Natural killer cell (primary cell): ENCODE measurements around the gene ABCB8. TPM values are rescaled to one million over a fixed set of nuclear protein-coding genes. Genes with fewer than 3 reads are reported as not detected.

Experiments
- ATAC-seq, 3 donors: fragments of 150-1000 bp in 2 of 3; fragments of 200-7000 bp in 1 of 3; cut with Tn5 transposase; 1 replicate in 1 of 3; 2 replicates in 2 of 3; pipeline ENCODE4 v1.10.0; 2021; ENCODE audit warnings: mild to moderate bottlenecking in 2 of 3, moderate library complexity in 2 of 3
- DNase-seq, 2 donors: peaks; one replicate each; pipeline versions ENCODE4 v3.0.0 to v3.0.0-alpha.2; 2013 to 2021; ENCODE audit warnings: mixed read lengths in 1 of 2
- H3K27ac ChIP-seq: one replicate; pipeline ENCODE4 v1.5.1; 2013; ENCODE audit warnings: mild to moderate bottlenecking, low read length
- H3K27me3 ChIP-seq: one replicate; pipeline ENCODE4 v1.6.1; 2013; ENCODE audit warnings: low read length; ENCODE audit not compliant: control insufficient read depth, insufficient read depth
- H3K36me3 ChIP-seq: one replicate; pipeline ENCODE4 v1.6.1; 2013; ENCODE audit warnings: low read length; ENCODE audit not compliant: control insufficient read depth, insufficient read depth
- H3K4me1 ChIP-seq: one replicate; pipeline ENCODE4 v1.6.1; 2013; ENCODE audit warnings: low read length; ENCODE audit not compliant: control insufficient read depth, insufficient read depth
- H3K4me3 ChIP-seq: one replicate; pipeline ENCODE4 v1.5.1; 2013; ENCODE audit warnings: low read length
- H3K9me3 ChIP-seq: one replicate; pipeline ENCODE4 v1.6.1; 2013; ENCODE audit warnings: low read length; ENCODE audit not compliant: control insufficient read depth, insufficient read depth
- H3K27ac Mint-ChIP-seq, 2 donors: one replicate each; pipeline ENCODE4 v1.8.0; 2022; ENCODE audit warnings: mild to moderate bottlenecking in 2 of 2, mixed read lengths in 2 of 2, moderate library complexity in 1 of 2
- H3K27me3 Mint-ChIP-seq, 2 donors: one replicate each; pipeline ENCODE4 v1.8.0; 2022; ENCODE audit warnings: low read depth in 2 of 2, mixed read lengths in 2 of 2
- H3K36me3 Mint-ChIP-seq: one replicate; pipeline ENCODE4 v1.8.0; 2022; ENCODE audit warnings: mixed read lengths
- H3K4me1 Mint-ChIP-seq, 2 donors: one replicate each; pipeline ENCODE4 v1.8.0; 2022; ENCODE audit warnings: mixed read lengths in 2 of 2
- H3K4me3 Mint-ChIP-seq: one replicate; pipeline ENCODE4 v1.8.0; 2022; ENCODE audit warnings: mild to moderate bottlenecking, moderate library complexity, mixed read lengths
- H3K9me3 Mint-ChIP-seq, 2 donors: one replicate each; pipeline ENCODE4 v1.8.0; 2022; ENCODE audit warnings: mixed read lengths in 2 of 2
- WGBS: methylation state at CpG from one replicate; pipeline ENCODE4 v1.1.7; 2013; ENCODE audit warnings: missing lambda C conversion rate; ENCODE audit not compliant: insufficient coverage; 5-methylcytosine and 5-hydroxymethylcytosine counted together
- intact Hi-C: fragments of 100-400 bp; cut with micrococcal nuclease; formaldehyde crosslinking; loops from one replicate; pipeline ENCODE4 v1.14.2; 2022
- total RNA-seq, 4 donors: library from RNA; stranded (reverse); fragments of 120-200 nt in 1 of 4; gene quantifications; one replicate each; pipeline versions ENCODE4 v1.2.3 to v1.2.4, GENCODE V29; 2013 to 2022
- TF ChIP-seq, protein P1 (sequence below): fragments of 200-600 bp; IDR thresholded peaks from one replicate; pipeline ENCODE4 v1.8.0; 2022; ENCODE audit warnings: antibody characterized with exemption

ABCB8 gene
- total RNA-seq, 3 donors from 2014 or later (not counting 1 experiment from before 2014, with no cell fraction given): 50.6 to 60.5 (median 53.7) TPM

DNA sequence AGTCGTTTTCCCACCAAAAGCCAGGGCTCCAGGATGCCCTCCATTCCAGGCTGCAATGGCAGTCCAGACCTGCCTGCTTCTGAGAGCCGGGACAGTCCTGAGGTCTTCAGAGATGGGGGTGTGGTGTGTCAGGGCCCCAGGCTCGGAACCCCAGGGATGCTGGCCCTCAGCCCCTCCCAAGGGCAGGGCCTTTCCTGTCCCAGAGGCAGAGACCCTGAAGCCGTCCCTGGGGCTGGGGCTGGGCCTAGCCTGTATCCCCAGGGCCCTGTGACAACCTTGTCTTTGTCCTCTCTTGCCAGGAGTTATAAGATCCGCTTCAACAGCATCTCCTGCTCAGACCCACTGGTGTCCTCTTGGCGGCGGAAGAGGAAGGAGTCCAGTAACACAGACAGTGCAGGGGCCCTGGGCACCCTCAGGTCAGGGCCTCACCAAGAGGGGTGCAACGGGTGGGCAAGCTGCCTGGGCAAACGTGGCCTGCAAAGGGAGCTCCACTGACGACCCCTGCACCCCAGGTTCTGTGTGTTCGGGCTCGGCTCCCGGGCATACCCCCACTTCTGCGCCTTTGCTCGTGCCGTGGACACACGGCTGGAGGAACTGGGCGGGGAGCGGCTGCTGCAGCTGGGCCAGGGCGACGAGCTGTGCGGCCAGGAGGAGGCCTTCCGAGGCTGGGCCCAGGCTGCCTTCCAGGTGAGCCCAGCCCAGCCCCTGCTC, 21.5 kb upstream of the ABCB8 start:
- Histone ChIP-seq H3K27ac (no peak overlapping the region), H3K36me3 (no peaks in the 10 kb centered on the region), H3K27me3 (no peaks in the 10 kb centered on the region), H3K9me3 (no peaks in the 10 kb centered on the region), H3K4me1 (peaks cover 58% of the 10 kb centered on the region), H3K4me3 (no peak overlapping the region)
- 91% methylated on average over 23 of the region's 23 CpGs for WGBS
- no peaks in the 10 kb centered on the region for H3K36me3 Mint-ChIP-seq
- H3K27ac Mint-ChIP-seq: peak overlapping the region in 1 of 2 donors; percentile 85
- TF ChIP-seq, protein P1, sequence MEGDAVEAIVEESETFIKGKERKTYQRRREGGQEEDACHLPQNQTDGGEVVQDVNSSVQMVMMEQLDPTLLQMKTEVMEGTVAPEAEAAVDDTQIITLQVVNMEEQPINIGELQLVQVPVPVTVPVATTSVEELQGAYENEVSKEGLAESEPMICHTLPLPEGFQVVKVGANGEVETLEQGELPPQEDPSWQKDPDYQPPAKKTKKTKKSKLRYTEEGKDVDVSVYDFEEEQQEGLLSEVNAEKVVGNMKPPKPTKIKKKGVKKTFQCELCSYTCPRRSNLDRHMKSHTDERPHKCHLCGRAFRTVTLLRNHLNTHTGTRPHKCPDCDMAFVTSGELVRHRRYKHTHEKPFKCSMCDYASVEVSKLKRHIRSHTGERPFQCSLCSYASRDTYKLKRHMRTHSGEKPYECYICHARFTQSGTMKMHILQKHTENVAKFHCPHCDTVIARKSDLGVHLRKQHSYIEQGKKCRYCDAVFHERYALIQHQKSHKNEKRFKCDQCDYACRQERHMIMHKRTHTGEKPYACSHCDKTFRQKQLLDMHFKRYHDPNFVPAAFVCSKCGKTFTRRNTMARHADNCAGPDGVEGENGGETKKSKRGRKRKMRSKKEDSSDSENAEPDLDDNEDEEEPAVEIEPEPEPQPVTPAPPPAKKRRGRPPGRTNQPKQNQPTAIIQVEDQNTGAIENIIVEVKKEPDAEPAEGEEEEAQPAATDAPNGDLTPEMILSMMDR: no peak
- DNase-seq: no peak
- peaks cover 33 to 48% of the 10 kb centered on the region in 2 donors for H3K4me1 Mint-ChIP-seq
- intact Hi-C loops: no loop called here
- peaks cover 0 to 7% of the 10 kb centered on the region in 2 donors for H3K27me3 Mint-ChIP-seq
- no peak overlapping the region for H3K4me3 Mint-ChIP-seq
- no peaks in the 10 kb centered on the region for H3K9me3 Mint-ChIP-seq
- no peak for ATAC-seq

DNA sequence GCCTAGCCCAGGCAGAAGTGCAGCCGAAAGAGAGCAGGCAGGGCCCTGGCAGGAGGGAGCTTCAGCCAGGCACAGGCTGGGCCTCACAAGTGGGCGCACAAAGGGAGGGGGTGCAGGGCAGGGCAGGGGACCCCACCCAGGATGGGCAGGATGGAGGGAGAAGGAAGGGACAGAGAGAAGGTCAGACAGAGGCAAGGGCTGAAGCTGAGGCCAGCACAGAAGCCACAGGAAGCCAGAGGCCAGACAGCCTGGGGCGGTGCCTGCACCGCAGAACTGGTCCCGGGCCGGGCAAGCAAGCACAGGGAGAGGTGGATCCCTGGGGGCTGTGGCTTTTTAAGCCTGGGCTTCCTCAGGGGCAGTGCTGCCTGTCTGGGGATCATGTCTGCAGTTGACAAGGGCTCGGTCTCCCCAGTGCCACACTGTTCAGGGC, 20.8 kb upstream of the ABCB8 start:
- ATAC-seq: no peak
- H3K27me3 Mint-ChIP-seq: peaks cover 0 to 6% of the 10 kb centered on the region in 2 donors
- DNase-seq: peak in 1 of 2 donors; percentile 20
- H3K4me3 Mint-ChIP-seq: peak overlapping the region; percentile 74
- WGBS: 38% methylated on average over 7 of the region's 7 CpGs
- Histone ChIP-seq H3K27ac (no peak overlapping the region), H3K4me3 (no peak overlapping the region), H3K36me3 (no peaks in the 10 kb centered on the region), H3K27me3 (no peaks in the 10 kb centered on the region), H3K9me3 (no peaks in the 10 kb centered on the region), H3K4me1 (peaks cover 60% of the 10 kb centered on the region)
- TF ChIP-seq, protein P1: no peak
- no peaks in the 10 kb centered on the region for H3K9me3 Mint-ChIP-seq
- peaks cover 40 to 51% of the 10 kb centered on the region in 2 donors for H3K4me1 Mint-ChIP-seq
- intact Hi-C loops: no loop called here
- no peaks in the 10 kb centered on the region for H3K36me3 Mint-ChIP-seq
- peak overlapping the region; percentile 76 to 85 for H3K27ac Mint-ChIP-seq

DNA sequence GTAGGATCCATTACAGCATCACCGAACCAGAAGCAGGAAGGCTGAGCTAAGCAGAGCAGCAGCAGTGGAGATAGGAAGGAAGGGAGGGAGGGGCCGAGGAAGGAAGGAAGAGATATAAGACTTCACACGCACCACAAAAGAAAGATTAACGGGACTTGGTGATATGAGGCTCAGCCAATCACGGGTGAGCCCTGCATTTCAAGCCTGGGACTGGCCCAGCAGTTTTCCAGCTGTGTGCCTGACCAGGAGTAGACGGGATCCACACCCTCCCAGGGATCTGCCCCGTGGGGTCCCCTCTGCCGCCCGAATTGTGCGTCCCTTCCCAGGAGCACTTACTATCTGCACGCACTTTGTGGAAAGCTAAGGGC, 20.1 kb upstream of the ABCB8 start:
- no peaks in the 10 kb centered on the region for H3K9me3 ChIP-seq
- H3K4me1 Mint-ChIP-seq: peaks cover 46 to 58% of the 10 kb centered on the region in 2 donors
- H3K4me3 ChIP-seq: no peak overlapping the region
- 25% methylated on average over 10 of the region's 11 CpGs for WGBS
- peaks cover 0 to 8% of the 10 kb centered on the region in 2 donors for H3K27me3 Mint-ChIP-seq
- no peaks in the 10 kb centered on the region for H3K36me3 ChIP-seq
- DNase-seq (peak in 1 of 2 donors; percentile 76), ATAC-seq (peak in 2 of 3 donors; percentile 16 to 39)
- H3K9me3 Mint-ChIP-seq: no peaks in the 10 kb centered on the region
- H3K36me3 Mint-ChIP-seq: no peaks in the 10 kb centered on the region
- peak overlapping the region; percentile 76 to 85 for H3K27ac Mint-ChIP-seq
- intact Hi-C loops: no loop called here
- H3K4me1 ChIP-seq: peaks cover 67% of the 10 kb centered on the region
- TF ChIP-seq, protein P1: no peak
- H3K27me3 ChIP-seq: no peaks in the 10 kb centered on the region
- H3K4me3 Mint-ChIP-seq: peak overlapping the region; percentile 74
- peak overlapping the region; percentile 14 for H3K27ac ChIP-seq
